ENCODE results near the gene CAGE1.
"Not testable (repeated sequence)": the region's sequence is repeated elsewhere in the genome, so short reads cannot be mapped to it uniquely, and the experiment has no call there.

Gene CAGE1

GRCh38 chr6:7324520-7324919 lies 65.0 kb downstream of the CAGE1 start:
- FAIRE-seq (peak; percentile 85), DNase-seq (ENCODE audit: insufficient read length, low spot score) (no peak)
- no peak for TF ChIP-seq PAX5 (IDR thresholded peaks at IDR 0.05; ENCODE audit: insufficient read depth, low read length, severe bottlenecking)
- peak; percentile 93 for TF ChIP-seq SPI1 (IDR thresholded peaks at IDR 0.05; ENCODE audit: low read depth, low read length)
- no peak for TF ChIP-seq POU2F2 (IDR thresholded peaks at IDR 0.05; ENCODE audit: low read depth, low read length)

GRCh38 chr6:7323074-7323473 lies 66.5 kb downstream of the CAGE1 start:
- no peak for FAIRE-seq

GRCh38 chr6:7321866-7322265 lies 67.7 kb downstream of the CAGE1 start:
- FAIRE-seq; DNase-seq (ENCODE audit: insufficient read length, low spot score): not testable (repeated sequence)

More at GRCh38 chr6:7323074-7323473, 66.5 kb downstream of the CAGE1 start:
- no peak for TF ChIP-seq TAF1 (IDR thresholded peaks at IDR 0.05; ENCODE audit: low read depth, low read length)
- no peak for TF ChIP-seq POLR2A (IDR thresholded peaks at IDR 0.05; ENCODE audit: low read depth, low read length)
- no peak for TF ChIP-seq PAX5 (IDR thresholded peaks at IDR 0.05; ENCODE audit: insufficient read depth, low read length, severe bottlenecking)
- TF ChIP-seq POLR2AphosphoS5 (IDR thresholded peaks at IDR 0.05; ENCODE audit: low read depth, low read length) = no peak
- TF ChIP-seq POU2F2 (IDR thresholded peaks at IDR 0.05; ENCODE audit: low read depth, low read length) = no peak
- TF ChIP-seq SPI1 (IDR thresholded peaks at IDR 0.05; ENCODE audit: low read depth, low read length) = no peak
- no peak for DNase-seq (ENCODE audit: insufficient read length, low spot score)

- DNase-seq (ENCODE audit: insufficient read length, low spot score); FAIRE-seq: not testable (repeated sequence)
Measured at GRCh38 chr6:7319406-7319805, 70.1 kb downstream of the CAGE1 start.

- no peak for DNase-seq (ENCODE audit: insufficient read length, low spot score)
- FAIRE-seq = no peak
- TF ChIP-seq POLR2A (IDR thresholded peaks at IDR 0.05; ENCODE audit: low read depth, low read length) = no peak
Measured at GRCh38 chr6:7317538-7317937, 72.0 kb downstream of the CAGE1 start.

GRCh38 chr6:7316658-7317533 lies 72.6 kb downstream of the CAGE1 start:
- no peak for FAIRE-seq
- DNase-seq (ENCODE audit: insufficient read length, low spot score) = no peak
- TF ChIP-seq POU2F2 (IDR thresholded peaks at IDR 0.05; ENCODE audit: low read depth, low read length) = no peak
- TF ChIP-seq SPI1 (IDR thresholded peaks at IDR 0.05; ENCODE audit: low read depth, low read length) = no peak
- no peak for TF ChIP-seq PAX5 (IDR thresholded peaks at IDR 0.05; ENCODE audit: insufficient read depth, low read length, severe bottlenecking)
- TF ChIP-seq POLR2AphosphoS5 (IDR thresholded peaks at IDR 0.05; ENCODE audit: low read depth, low read length) = no peak
- no peak for TF ChIP-seq TAF1 (IDR thresholded peaks at IDR 0.05; ENCODE audit: low read depth, low read length)
- TF ChIP-seq POLR2A (IDR thresholded peaks at IDR 0.05; ENCODE audit: low read depth, low read length) = no peak

- DNase-seq (ENCODE audit: insufficient read length, low spot score) (no peak), FAIRE-seq (no peak)
- TF ChIP-seq SPI1 (IDR thresholded peaks at IDR 0.05; ENCODE audit: low read depth, low read length) (no peak), POLR2A (IDR thresholded peaks at IDR 0.05; ENCODE audit: low read depth, low read length) (no peak), POU2F2 (IDR thresholded peaks at IDR 0.05; ENCODE audit: low read depth, low read length) (no peak), POLR2AphosphoS5 (IDR thresholded peaks at IDR 0.05; ENCODE audit: low read depth, low read length) (no peak), TAF1 (IDR thresholded peaks at IDR 0.05; ENCODE audit: low read depth, low read length) (no peak), PAX5 (IDR thresholded peaks at IDR 0.05; ENCODE audit: insufficient read depth, low read length, severe bottlenecking) (no peak)
Measured at GRCh38 chr6:7315948-7316365, 73.6 kb downstream of the CAGE1 start.

- DNase-seq (ENCODE audit: insufficient read length, low spot score); FAIRE-seq: not testable (repeated sequence)
Measured at GRCh38 chr6:7315087-7315947, 74.2 kb downstream of the CAGE1 start.

- FAIRE-seq (no peak), DNase-seq (ENCODE audit: insufficient read length, low spot score) (no peak)
- no peak for TF ChIP-seq PAX5 (IDR thresholded peaks at IDR 0.05; ENCODE audit: insufficient read depth, low read length, severe bottlenecking)
- no peak for TF ChIP-seq SPI1 (IDR thresholded peaks at IDR 0.05; ENCODE audit: low read depth, low read length)
- no peak for TF ChIP-seq POLR2AphosphoS5 (IDR thresholded peaks at IDR 0.05; ENCODE audit: low read depth, low read length)
- TF ChIP-seq TAF1 (IDR thresholded peaks at IDR 0.05; ENCODE audit: low read depth, low read length) = no peak
- no peak for TF ChIP-seq POU2F2 (IDR thresholded peaks at IDR 0.05; ENCODE audit: low read depth, low read length)
- TF ChIP-seq POLR2A (IDR thresholded peaks at IDR 0.05; ENCODE audit: low read depth, low read length) = no peak
Measured at GRCh38 chr6:7314414-7314813, 75.1 kb downstream of the CAGE1 start.

- FAIRE-seq = no peak
- no peak for TF ChIP-seq POLR2AphosphoS5 (IDR thresholded peaks at IDR 0.05; ENCODE audit: low read depth, low read length)
- DNase-seq (ENCODE audit: insufficient read length, low spot score) = no peak
Measured at GRCh38 chr6:7313505-7314165, 75.9 kb downstream of the CAGE1 start.
